ENCODE results near the gene ZIC1.

The ZIC1 gene

DNA sequence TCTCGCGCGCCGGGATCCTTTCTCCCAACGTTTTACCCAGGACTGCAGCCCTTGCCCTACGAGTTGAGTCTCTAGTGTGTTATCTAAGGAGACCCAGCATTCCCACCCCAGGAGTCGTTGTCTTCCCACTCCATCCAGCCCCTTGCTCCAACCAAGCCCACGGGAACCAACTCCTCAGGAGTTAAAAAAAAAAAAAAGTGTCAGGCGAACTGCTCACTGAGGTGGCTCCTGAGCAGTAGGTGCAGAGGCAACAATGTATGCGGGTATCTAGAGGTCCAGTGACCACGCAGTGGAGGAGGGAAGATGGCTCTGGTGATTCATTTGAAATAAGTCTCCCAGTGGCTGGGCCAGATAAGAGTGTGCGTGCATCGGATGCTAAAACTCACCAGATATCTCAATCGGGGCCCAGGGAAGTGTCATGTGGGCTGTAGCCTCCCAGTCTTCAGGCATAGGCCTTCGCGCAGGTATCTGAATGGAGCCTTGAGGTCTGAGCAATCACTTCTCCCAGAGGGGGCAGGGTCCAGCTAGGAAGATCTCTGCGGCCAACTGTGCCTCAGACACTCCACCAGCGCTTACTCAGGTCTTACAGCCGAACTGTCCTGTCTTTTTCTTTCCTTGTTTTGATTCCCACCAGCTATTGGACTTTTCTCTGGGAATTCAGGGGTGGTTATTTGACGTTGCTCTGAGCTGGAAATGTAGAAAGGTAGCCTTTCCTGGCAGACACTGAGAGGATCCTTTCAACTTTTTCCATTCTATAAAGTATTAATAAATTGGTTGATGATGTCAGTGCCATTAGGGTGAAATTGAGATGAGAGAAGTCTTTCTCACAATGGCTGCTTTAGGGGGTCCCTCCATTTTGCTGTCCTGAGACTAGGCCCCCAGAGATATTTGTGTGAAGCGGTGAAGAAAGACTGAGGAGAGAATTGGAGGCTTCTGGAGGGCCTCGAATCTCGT is 23.8 kb upstream of the ZIC1 start:
- Mint-ChIP-seq H3K27me3 (peaks cover 74 to 91% of the 10 kb centered on the region in 2 donors), H3K4me3 (no peak overlapping the region), H3K27ac (no peak overlapping the region), H3K4me1 (ENCODE audit: low read depth in 2 of 2) (no peaks in the 10 kb centered on the region), H3K9me3 (peaks cover 4 to 7% of the 10 kb centered on the region in 2 donors), H3K36me3 (ENCODE audit: insufficient read depth) (peaks cover 8% of the 10 kb centered on the region)
- DNase-seq = no peak
- no peak for ATAC-seq (replicated peaks)

DNA sequence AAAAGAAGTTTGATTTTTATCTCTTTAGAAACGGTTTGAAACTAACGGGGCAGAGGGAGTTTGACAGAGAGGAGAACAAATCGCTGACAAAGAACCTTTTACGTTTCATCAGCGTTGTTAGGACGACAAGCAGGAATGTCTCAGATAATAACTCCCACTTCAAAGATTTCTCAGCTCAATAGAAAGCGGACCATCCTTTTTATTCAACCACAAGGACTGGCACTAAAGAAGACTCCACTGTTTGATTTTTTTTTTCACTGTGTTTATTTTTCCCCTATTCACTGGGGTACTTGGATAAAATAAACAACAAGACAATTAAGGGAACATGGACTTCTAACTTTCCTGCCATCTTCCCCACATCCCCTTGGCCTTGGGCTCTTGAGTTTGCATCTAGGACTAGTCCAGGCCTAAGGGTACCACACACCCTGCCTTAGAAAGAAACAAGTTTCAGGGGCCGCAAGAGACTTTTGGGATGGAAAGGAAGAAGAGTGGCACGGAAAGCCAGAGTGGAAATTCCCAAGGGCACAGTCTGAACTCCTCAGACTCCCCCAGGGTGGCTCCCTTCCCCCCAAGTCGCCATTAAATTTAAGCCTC is 21.8 kb upstream of the ZIC1 start:
- no peak overlapping the region for H3K4me3 Mint-ChIP-seq
- H3K36me3 Mint-ChIP-seq (ENCODE audit: insufficient read depth) = peaks cover 8% of the 10 kb centered on the region
- H3K27me3 Mint-ChIP-seq = peaks cover 82 to 96% of the 10 kb centered on the region in 2 donors
- no peaks in the 10 kb centered on the region for H3K4me1 Mint-ChIP-seq (ENCODE audit: low read depth in 2 of 2)
- H3K27ac Mint-ChIP-seq = no peak overlapping the region
- ATAC-seq (replicated peaks) (no peak), DNase-seq (no peak)
- H3K9me3 Mint-ChIP-seq = peaks cover 4 to 7% of the 10 kb centered on the region in 2 donors

DNA sequence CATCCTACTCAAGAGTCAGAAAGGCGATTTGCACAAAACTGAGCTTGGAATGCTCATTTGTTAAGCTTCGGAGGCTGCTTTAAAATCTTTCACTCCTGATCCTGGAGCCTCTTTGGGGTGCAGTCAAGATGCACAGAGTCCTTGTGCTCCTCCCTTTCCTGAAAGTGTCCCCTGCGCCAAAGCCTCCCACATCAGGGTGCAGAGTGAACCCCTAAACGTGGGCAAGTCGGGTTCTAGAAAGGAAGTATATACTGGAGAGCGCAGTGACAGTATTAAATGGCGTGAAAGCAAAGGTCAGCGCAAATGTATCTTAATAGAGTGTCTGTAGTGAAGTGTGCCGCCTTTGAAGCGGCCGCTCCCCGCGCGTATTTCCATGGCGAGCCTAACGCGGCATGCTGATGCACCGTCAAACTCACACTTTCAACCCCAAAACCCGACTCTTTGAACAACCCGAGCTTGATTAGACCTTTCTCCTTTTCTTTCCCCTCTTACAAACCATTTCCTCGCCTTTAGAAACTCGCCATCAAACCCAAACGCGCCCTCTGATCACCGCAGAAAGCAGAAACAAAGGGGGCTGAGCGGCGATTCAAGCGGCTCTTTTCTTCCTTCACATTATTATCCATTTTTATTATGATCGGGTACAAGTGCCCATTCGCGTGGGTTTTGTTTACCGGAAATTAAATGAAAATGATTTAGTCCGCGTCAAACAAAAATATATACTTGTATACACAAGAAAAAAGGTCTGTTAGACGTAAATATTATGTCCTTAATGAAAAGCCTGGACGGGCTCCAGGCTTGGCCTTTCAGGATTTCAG is 21.1 kb upstream of the ZIC1 start:
- Mint-ChIP-seq H3K9me3 (peaks cover 4 to 6% of the 10 kb centered on the region in 2 donors), H3K4me3 (no peak overlapping the region), H3K27ac (no peak overlapping the region), H3K27me3 (peaks cover 79 to 98% of the 10 kb centered on the region in 2 donors), H3K4me1 (ENCODE audit: low read depth in 2 of 2) (no peaks in the 10 kb centered on the region), H3K36me3 (ENCODE audit: insufficient read depth) (peaks cover 8% of the 10 kb centered on the region)
- DNase-seq (no peak), ATAC-seq (replicated peaks) (no peak)

DNA sequence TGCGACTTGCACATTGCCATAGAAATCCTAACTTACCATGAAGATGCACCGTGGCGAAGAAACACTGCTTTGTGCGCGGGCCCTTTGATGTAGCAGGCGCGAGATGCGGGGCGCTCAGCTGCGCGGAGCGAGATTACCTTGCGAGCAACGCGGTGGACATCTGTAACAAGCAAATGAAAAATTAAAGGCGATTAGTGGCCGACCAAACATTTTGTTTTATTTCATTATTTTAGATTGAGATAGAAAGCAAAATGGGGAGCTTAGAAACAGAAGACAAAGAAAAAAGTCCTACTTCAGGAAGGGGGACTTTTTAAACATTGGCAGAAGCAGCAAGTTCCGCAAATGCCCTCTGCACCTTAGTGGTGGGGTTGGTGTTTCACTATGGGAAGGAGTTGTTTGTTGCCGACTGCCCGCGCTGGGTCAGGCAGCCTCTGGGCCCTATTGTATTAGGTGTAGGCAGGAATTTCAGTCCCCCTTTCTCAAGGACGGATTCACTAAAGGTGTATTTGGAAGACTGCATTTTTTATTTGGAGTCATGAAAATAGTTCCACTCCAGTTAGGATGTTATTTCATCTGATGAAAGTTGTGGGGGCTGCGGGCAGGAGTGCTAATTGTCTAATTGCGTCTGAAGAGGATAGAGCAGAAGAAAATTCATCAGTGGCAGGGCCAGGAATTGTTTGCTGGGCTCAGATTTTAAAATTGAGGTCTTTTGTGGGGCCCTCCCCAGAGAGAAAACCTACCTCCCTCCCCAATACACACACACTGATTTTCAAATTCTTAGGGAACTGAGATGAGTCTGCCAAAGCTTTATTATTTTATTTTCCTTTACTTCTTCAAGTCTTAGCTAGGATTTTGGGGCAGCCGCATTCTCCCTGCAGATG is 20.2 kb upstream of the ZIC1 start:
- H3K4me1 Mint-ChIP-seq (ENCODE audit: low read depth in 2 of 2) = no peaks in the 10 kb centered on the region
- DNase-seq = no peak
- H3K36me3 Mint-ChIP-seq (ENCODE audit: insufficient read depth) = peaks cover 8% of the 10 kb centered on the region
- peaks cover 75 to 98% of the 10 kb centered on the region in 2 donors for H3K27me3 Mint-ChIP-seq
- peaks cover 0 to 4% of the 10 kb centered on the region in 2 donors for H3K9me3 Mint-ChIP-seq
- no peak overlapping the region for H3K27ac Mint-ChIP-seq
- no peak for ATAC-seq (replicated peaks)
- H3K4me3 Mint-ChIP-seq = no peak overlapping the region

DNA sequence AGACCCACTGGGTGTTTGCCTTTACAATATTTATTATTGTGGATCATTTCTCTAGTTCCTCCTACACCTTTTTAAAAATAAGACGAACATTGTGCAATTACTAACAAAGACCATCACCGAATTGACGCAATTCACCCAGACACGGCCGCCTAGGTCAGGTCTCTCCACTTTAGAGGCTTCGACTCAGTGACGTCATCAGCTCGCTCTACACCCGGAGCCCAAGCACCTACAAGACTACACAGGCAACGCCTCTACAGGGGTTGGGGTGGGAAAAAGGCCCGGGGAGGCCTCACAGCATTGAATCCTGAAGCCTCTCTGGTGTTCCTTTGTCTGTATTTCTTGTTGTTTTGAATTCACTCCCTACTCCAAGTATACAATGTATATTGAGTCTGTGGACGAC is 19.4 kb upstream of the ZIC1 start:
- Mint-ChIP-seq H3K36me3 (ENCODE audit: insufficient read depth) (peaks cover 8% of the 10 kb centered on the region), H3K4me3 (no peak overlapping the region), H3K27ac (no peak overlapping the region), H3K27me3 (peaks cover 77 to 98% of the 10 kb centered on the region in 2 donors), H3K9me3 (peaks cover 0 to 6% of the 10 kb centered on the region in 2 donors), H3K4me1 (ENCODE audit: low read depth in 2 of 2) (peaks cover 0 to 2% of the 10 kb centered on the region in 2 donors)
- ATAC-seq (replicated peaks) (no peak), DNase-seq (no peak)

DNA sequence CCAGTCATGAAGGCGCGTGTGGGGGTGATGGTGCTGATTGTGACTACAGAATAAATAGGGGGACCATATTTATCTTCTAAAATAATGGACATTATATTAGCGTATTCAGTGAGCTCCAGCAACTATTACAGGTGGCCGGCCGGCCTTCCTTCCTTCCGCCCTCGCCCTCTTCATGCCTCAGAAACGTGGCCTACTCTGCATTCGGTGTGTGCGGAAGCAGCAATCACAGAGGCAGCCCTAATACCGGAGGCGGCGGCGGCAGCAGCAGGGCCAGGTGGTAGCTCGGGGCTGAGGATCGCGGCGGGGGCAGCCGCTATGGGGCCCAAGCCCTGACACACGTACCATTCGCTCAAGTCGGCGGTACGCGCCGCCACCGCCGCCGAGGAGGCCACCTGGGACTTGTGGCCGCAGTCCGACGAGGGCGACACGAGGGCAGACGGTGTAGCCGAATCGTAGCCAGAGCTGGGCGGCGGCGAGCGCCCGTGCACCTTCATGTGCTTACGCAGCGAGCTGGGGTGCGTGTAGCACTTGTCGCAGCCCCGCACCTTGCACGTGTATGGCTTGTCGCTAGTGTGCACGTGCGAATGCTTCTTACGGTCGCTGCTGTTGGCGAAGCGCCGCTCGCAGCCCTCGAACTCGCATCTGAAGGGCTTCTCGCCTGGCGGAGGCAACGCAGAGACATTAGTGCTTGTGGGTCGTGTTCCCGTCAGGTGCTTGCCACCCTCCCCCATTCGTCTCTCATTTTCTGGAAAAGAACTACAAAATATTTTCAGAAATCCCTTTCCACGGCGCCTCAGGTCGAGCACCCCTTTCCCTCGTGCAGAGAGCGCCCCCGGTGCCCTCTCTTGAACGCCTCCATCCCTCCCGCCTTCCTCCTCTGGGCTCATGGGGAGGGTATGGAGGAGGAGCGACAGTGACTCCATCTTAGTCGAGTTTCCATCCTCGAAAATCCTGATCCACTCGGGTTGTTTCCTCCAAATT is 18.3 kb upstream of the ZIC1 start:
- H3K27ac Mint-ChIP-seq = no peak overlapping the region
- peaks cover 8% of the 10 kb centered on the region for H3K36me3 Mint-ChIP-seq (ENCODE audit: insufficient read depth)
- ATAC-seq (replicated peaks) (no peak), DNase-seq (no peak)
- H3K4me1 Mint-ChIP-seq (ENCODE audit: low read depth in 2 of 2) = peaks cover 0 to 2% of the 10 kb centered on the region in 2 donors
- no peak overlapping the region for H3K4me3 Mint-ChIP-seq
- H3K9me3 Mint-ChIP-seq = peaks cover 0 to 6% of the 10 kb centered on the region in 2 donors
- peaks cover 76 to 98% of the 10 kb centered on the region in 2 donors for H3K27me3 Mint-ChIP-seq

DNA sequence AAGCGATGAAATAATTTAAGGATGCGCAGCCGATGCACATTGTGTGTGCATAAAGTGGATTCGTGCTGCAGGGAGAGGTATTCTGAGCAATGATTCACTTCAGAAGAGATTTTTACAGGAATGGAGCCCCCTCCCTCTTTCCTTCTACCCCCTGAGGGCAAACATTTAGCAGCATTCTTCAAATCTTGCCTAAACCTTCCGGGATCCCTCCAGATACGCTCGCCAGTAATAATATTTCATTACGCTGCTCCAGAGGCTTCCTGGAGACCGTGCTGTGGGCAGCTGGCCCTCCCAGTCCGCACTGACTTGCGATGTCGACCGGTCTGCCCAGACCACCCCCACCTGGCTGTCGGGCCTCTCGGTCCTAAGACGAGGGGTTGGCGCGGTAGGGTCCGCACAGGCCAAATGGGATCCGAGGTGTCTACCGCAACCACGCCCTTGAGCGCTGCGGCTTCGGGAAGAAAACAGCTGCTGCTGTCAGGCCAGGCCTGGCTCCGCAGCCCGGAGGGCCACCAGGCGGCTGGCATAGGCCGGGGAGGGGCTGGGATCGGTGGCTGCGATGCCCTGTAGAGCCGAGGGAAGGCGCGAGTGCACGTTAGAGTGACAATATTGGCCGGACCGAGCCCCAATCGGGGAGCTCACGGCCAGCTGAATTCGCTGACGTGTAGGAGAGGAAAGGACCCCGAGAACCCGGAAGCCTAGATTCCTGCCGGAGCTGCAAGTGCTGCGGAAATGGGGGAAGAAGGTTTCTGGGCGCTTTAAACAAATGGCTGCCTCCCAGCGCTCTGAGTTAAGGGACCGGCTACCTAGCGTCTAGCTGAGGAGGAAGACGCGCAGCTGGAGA is 17.2 kb upstream of the ZIC1 start:
- peaks cover 8% of the 10 kb centered on the region for H3K36me3 Mint-ChIP-seq (ENCODE audit: insufficient read depth)
- no peak overlapping the region for H3K4me3 Mint-ChIP-seq
- no peak overlapping the region for H3K27ac Mint-ChIP-seq
- H3K4me1 Mint-ChIP-seq (ENCODE audit: low read depth in 2 of 2) = peaks cover 0 to 2% of the 10 kb centered on the region in 2 donors
- H3K9me3 Mint-ChIP-seq = peaks cover 0 to 6% of the 10 kb centered on the region in 2 donors
- H3K27me3 Mint-ChIP-seq = peaks cover 68 to 95% of the 10 kb centered on the region in 2 donors
- DNase-seq (no peak), ATAC-seq (replicated peaks) (no peak)

DNA sequence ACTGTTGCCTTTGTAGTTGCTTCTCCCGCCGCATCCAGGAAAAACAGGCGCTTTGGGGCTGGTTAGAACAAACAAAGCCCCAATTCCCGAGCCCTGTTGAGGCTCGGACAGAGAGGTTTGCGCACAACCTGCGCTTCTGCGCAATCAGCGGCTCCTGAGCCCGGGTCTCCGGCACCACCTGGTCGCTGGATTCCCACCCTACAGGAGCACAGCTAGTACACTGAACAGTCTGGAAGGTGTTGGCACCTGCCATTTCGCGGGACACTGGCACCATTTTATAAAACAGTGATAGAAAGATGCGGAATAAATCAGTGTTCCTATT is 16.6 kb upstream of the ZIC1 start:
- peaks cover 8% of the 10 kb centered on the region for H3K36me3 Mint-ChIP-seq (ENCODE audit: insufficient read depth)
- ATAC-seq (replicated peaks) (no peak), DNase-seq (no peak)
- peaks cover 0 to 6% of the 10 kb centered on the region in 2 donors for H3K9me3 Mint-ChIP-seq
- peaks cover 68 to 95% of the 10 kb centered on the region in 2 donors for H3K27me3 Mint-ChIP-seq
- peaks cover 0 to 2% of the 10 kb centered on the region in 2 donors for H3K4me1 Mint-ChIP-seq (ENCODE audit: low read depth in 2 of 2)
- H3K27ac Mint-ChIP-seq = no peak overlapping the region
- no peak overlapping the region for H3K4me3 Mint-ChIP-seq

DNA sequence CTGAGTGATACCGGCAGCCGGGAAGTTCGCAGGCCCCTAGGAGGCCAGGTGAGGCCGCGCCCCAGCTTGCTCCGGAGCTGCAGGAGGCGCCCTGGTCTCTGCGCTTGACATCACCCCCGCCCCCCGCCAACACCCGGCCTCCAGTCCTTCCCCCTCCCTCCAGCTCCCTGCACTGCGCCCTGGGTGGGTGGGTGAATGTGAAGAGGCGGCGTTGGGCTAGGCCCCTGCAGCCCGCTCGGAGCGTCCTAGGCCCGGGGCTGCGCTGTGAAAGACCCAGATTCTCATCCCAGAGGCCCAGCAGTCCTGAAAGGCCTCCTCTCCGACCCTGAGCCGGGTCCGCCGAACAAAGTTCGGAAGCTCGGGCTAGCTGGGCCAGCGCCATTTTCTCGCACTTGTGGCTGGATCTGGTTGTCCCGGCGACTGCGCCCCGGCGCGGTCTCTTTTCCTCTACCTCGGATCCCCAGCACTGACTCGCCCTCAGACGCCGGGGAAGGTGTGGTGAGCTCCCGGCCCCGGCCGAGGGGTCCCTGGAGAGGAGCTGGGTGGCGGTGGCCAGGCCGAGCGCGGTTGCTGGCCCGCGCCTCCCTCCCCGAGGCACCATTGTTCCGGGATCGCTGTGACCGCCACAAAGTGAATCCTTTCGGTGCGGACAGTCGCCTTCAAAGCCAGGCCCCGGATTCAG is 15.8 kb upstream of the ZIC1 start:
- H3K27me3 Mint-ChIP-seq = peaks cover 65 to 94% of the 10 kb centered on the region in 2 donors
- H3K36me3 Mint-ChIP-seq (ENCODE audit: insufficient read depth) = peaks cover 8% of the 10 kb centered on the region
- ATAC-seq (replicated peaks) (no peak), DNase-seq (no peak)
- peaks cover 0 to 2% of the 10 kb centered on the region in 2 donors for H3K4me1 Mint-ChIP-seq (ENCODE audit: low read depth in 2 of 2)
- peaks cover 0 to 2% of the 10 kb centered on the region in 2 donors for H3K9me3 Mint-ChIP-seq
- H3K27ac Mint-ChIP-seq = no peak overlapping the region
- no peak overlapping the region for H3K4me3 Mint-ChIP-seq

DNA sequence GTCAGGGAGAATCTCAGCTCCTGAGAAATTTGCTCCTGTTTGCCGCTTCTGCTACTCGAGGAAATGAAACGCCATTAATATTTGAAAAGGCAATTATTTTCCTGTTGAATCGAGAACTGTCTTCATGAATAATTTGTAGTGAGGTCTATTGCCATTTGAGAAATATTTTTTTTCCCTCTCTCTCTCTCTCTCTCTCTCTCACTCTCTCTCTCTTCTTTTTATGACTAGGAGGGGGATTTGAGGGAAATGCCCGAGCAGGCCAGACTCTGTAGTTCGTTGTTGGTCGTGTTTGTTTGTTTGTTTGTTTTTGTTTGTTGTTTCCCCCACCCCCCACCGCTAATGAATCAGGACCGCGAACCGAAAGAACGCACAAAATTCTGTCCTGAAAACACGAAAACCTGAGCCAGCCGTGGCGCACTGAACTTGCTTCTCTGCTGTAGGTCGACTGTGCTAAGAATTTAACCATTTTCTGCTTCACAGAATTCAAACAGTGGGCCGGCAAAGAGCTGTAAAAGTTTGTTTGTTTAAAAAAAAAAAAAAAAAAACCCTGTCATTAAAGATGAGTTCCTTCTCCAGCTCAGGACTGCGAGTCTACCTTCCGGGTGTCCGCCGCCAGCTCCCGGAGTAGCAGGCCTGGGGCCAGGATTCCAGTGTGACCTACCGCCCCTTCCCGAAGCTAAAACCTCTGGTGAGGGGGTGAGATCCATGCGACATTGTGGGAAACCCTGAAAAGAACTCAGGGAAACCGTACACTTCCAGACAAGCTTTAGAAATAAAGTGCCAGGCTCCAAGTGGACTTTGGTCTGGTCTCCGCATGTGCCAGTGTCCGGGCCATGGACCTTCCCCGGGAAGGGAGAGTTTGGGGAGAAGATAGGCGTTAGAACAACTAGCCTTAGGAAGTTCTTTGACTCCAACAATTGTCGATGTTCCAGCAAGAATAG is 15.0 kb upstream of the ZIC1 start:
- Mint-ChIP-seq H3K4me1 (ENCODE audit: low read depth in 2 of 2) (peaks cover 0 to 2% of the 10 kb centered on the region in 2 donors), H3K4me3 (no peak overlapping the region), H3K36me3 (ENCODE audit: insufficient read depth) (peaks cover 6% of the 10 kb centered on the region), H3K9me3 (peaks cover 0 to 2% of the 10 kb centered on the region in 2 donors), H3K27ac (no peak overlapping the region), H3K27me3 (peaks cover 61 to 92% of the 10 kb centered on the region in 2 donors)
- ATAC-seq (replicated peaks) (no peak), DNase-seq (no peak)

Measured in effector memory CD8-positive, alpha-beta T cell (primary cell).